HUES48 (cell line): ENCODE data around the gene XYLT1.

Source experiments
- H3K27ac ChIP-seq: one replicate; pipeline ENCODE4 v1.7.0; 2013; ENCODE audit warnings: low read depth, low read length, inconsistent platforms
- H3K27me3 ChIP-seq: 2 replicates; pipeline ENCODE4 v1.6.1; 2013; ENCODE audit warnings: mild to moderate bottlenecking, low read length; ENCODE audit not compliant: control insufficient read depth, insufficient read depth
- H3K36me3 ChIP-seq: 2 replicates; pipeline ENCODE4 v1.6.1; 2013; ENCODE audit warnings: low read length; ENCODE audit not compliant: control insufficient read depth, insufficient read depth
- H3K4me1 ChIP-seq: 2 replicates; pipeline ENCODE4 v1.6.1; 2013; ENCODE audit warnings: mild to moderate bottlenecking, low read length; ENCODE audit not compliant: control insufficient read depth, insufficient read depth
- H3K4me3 ChIP-seq: 2 replicates; pipeline ENCODE4 v1.5.1; 2013; ENCODE audit warnings: mild to moderate bottlenecking, low read depth, low read length
- H3K9ac ChIP-seq: 2 replicates; pipeline ENCODE4 v1.6.1; 2013; ENCODE audit warnings: mild to moderate bottlenecking, low read depth, low read length, moderate library complexity
- H3K9me3 ChIP-seq: 2 replicates; pipeline ENCODE4 v1.6.1; 2013; ENCODE audit warnings: low read length; ENCODE audit not compliant: control insufficient read depth, insufficient read depth

Gene XYLT1

DNA sequence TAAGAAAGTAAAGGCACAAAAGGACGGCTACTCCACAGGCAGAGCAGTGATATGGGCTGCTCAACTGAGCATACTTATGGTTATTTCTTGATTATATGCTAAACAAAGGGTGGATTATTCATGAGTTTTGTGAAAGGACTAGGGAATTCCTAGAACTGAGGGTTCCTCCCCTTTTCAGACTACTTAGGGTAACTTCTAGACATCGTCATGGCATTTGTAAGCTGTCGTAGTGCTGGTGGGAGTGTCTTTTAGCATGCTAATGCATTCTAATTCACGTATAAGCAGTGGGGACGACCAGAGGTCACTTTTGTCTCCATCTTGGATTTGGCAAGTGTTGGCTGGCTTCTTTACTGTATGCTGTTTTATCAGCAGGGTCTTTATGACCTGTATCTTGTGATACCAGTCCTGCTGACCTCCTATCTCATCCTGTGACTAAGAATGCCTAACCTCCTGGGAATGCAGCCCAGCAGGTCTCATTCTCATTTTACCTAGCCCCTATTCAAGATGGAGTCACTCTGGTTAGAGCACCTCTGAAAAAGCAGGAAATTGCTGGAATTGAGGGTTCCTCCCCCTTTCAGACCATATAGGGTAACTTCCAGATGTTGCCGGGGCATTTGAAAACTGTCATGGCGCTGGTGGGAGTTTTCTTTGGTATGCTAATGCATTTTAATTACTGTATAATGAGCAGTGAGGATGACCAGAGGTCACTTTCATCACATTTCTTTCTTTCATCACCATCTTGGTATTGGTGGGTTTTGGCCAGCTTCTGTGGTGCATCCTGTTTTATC is 388.5 kb downstream of the XYLT1 start:
- Histone ChIP-seq H3K27ac (peak overlapping the region; percentile 95), H3K9me3 (peaks cover 4% of the 10 kb centered on the region; the same call in 1 of the 2 replicates), H3K4me3 (peak overlapping the region; percentile 42; the same call in 1 of the 2 replicates), H3K36me3 (no peaks in the 10 kb centered on the region), H3K4me1 (peaks cover 55% of the 10 kb centered on the region), H3K9ac (peak overlapping the region; percentile 63; the same call in 1 of the 2 replicates), H3K27me3 (no peaks in the 10 kb centered on the region)

DNA sequence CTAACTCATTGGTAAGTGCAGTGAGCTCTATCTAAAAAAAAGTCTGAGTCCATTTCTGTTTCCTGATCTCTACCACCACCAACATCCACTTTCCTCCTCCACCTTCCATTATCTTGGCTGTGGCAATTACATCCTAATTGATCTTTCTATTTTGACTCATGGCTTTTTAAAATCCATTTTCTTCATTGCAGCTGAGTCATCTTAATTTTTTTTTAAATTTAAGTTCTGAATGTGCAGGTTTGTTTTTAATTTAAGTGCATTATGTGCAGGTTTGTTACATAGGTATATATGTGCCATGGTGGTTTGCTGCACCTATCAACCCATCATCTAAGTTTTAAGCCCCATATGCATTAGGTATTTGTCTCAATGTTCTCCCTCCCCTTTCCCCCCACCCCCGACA is 390.7 kb downstream of the XYLT1 start:
- Histone ChIP-seq H3K27me3 (no peaks in the 10 kb centered on the region), H3K36me3 (no peaks in the 10 kb centered on the region), H3K4me1 (peaks cover 45% of the 10 kb centered on the region), H3K4me3 (no peak overlapping the region), H3K9me3 (peaks cover 4% of the 10 kb centered on the region; the same call in 1 of the 2 replicates), H3K27ac (no peak overlapping the region), H3K9ac (no peak overlapping the region)

DNA sequence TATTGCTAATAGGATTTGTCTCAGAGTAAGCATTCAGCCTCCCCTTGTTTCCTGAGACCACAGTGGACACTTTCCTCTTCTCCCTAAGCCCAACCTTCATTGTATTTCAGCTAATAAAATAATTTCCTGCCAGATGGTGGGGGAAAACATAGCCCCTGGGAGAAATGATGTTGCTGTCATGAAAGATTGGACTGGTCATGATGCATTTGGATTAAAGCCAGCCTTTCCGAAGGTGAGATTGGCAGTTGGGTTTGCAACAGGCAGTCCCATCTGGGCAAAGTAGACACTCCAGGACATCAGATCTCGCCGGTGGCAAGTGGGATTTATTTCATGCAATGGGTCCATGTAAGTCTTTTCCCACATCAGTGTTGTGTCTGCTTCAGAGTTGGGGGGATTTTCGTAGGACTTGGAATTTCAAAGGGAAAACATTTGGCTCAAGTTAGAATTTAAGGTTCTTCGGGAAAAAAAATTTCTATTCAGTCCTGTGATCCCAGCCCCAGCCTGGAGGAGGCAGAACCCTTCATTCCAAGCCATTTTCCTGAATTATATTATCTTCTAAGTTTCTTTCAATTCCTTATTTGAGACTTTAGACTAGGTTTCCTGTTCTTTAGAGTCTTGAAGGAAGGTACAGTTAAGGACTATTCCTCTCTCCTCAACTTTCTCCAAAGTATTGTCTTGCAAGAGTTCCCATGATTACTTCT is 391.7 kb downstream of the XYLT1 start:
- Histone ChIP-seq H3K9ac (no peak overlapping the region), H3K27ac (peak overlapping the region; percentile 48), H3K9me3 (peaks cover 4% of the 10 kb centered on the region; the same call in 1 of the 2 replicates), H3K27me3 (no peaks in the 10 kb centered on the region), H3K4me1 (peaks cover 35% of the 10 kb centered on the region), H3K4me3 (no peak overlapping the region), H3K36me3 (no peaks in the 10 kb centered on the region)

DNA sequence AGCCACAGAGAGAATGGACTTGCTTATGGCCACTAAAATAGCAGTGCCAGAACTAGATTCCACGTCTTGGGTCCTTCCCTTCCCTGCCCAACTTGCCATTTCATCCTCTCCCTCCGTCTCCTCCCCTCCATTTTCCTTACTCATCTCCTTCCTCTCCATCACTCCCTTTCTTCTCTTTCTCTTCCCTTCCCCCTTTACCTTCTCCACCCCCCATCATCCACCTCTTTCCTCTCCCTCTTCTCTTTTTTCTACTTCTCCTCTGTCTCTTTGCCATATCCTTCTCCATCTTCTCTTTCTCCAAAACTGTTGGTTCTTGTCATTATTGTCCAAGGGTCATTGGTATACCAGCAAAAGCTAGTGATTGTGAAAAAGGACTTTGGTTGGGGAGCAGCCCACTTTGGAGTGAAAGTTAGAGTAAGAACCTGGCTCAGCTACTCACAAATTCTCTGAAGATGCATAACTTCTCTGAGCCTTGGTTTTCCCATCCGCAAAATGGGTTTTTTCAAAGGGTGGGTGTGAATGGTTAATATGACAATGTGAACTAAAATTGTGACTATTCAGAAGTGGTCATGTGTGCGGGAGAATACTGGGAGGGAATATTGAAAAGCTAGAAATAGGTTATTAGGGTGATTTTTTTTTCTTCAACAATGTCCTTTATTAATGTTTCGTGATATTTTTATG is 393.8 kb downstream of the XYLT1 start:
- Histone ChIP-seq H3K4me1 (peaks cover 18% of the 10 kb centered on the region), H3K4me3 (no peak overlapping the region), H3K9me3 (peaks cover 4% of the 10 kb centered on the region; the same call in 1 of the 2 replicates), H3K27ac (no peak overlapping the region), H3K9ac (no peak overlapping the region), H3K27me3 (no peaks in the 10 kb centered on the region), H3K36me3 (no peaks in the 10 kb centered on the region)

DNA sequence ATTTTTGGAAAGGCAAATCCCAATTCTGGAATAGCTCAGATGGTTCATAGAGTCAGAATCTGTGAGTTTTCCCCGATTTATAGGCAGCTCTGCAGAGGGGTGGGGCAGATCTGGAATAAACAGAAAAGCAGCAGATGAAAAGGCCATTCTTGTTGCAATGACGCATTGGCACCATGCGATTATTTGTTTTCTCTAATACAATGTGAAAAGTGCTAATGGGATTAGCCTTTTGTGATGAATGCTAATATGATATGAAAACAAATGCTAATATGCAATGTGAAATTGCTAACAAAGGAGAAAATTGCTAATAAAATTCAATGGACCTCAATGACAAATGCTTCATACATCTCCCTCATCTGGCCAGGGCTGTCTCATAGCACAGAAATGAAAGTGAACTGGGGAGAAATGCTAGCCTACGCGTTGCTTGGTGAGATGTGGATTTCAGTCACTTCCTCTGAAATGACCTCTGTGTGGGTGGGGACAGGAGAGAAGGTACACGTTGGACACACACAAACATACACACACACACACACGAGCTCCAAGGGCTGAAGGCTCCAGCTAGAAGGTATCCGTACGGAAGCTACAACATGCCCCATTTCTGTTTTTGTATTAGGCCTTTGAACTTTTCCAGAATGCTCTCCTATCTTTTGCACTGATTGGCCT is 394.5 kb downstream of the XYLT1 start:
- Histone ChIP-seq H3K9ac (no peak overlapping the region), H3K27ac (no peak overlapping the region), H3K4me1 (peaks cover 15% of the 10 kb centered on the region), H3K27me3 (no peaks in the 10 kb centered on the region), H3K4me3 (no peak overlapping the region), H3K36me3 (no peaks in the 10 kb centered on the region), H3K9me3 (peaks cover 4% of the 10 kb centered on the region; the same call in 1 of the 2 replicates)

DNA sequence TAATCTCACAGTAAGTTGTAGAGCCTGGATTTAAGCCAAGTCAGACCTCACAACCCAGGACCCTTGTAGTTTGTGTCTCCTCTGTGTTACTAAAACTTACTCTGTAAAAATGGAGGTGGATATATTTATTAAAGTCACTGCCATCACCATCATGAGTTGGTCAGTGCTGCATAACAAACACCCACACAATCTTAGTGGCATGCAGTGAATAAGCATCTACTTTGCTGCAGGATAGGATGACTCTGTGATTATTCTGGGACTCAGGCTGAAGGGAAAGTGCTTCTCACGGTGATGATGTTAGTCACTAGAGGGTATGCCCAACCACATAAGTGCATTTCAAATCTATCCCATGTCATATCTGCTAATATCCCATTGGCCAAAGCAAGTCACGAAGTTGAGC is 398.7 kb downstream of the XYLT1 start:
- H3K4me1 ChIP-seq, result peaks cover 8% of the 10 kb centered on the region; the same call in 1 of the 2 replicates
- no peak overlapping the region for H3K27ac ChIP-seq
- no peaks in the 10 kb centered on the region for H3K9me3 ChIP-seq
- H3K9ac ChIP-seq, result no peak overlapping the region
- H3K4me3 ChIP-seq, result no peak overlapping the region
- H3K36me3 ChIP-seq, result no peaks in the 10 kb centered on the region
- no peaks in the 10 kb centered on the region for H3K27me3 ChIP-seq

DNA sequence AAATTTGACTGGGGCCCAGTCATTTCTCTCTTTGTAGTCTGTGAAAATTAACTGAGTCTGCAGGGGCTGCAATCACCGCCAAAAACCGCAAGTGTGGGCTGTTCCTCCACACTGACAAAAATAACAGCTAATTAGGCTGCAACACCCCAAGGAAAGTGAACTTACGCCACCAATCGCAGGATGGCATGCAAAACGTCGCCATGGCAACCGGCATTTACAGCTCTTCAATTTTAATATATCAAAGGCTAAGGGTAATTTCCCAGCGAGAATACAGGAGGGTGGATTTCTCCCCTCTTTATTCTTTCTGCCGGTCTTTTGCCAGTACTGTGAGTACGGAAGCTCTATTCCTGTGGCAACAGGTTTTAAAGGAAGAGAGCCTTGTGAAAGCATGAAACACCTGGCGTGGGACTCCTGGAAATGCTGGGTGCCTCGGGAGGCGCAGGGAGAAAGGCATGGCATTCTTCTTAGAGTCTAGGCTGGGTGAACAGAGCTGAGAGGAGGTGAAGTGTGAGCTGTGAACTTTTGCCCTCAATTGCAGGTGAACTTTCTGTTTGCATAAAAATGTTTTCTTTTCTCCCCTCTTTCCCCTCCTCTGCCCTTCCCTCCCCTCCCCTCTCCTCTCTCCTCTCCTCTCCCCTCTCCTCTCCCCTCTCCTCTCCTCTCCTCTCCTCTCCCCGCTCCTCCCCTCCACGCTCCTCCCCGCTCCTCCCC is 399.7 kb downstream of the XYLT1 start:
- no peaks in the 10 kb centered on the region for H3K27me3 ChIP-seq
- no peak overlapping the region for H3K9ac ChIP-seq
- peak overlapping the region; percentile 35; the same call in 1 of the 2 replicates for H3K4me3 ChIP-seq
- H3K9me3 ChIP-seq, result no peaks in the 10 kb centered on the region
- H3K36me3 ChIP-seq, result no peaks in the 10 kb centered on the region
- H3K27ac ChIP-seq, result no peak overlapping the region
- peaks cover 8% of the 10 kb centered on the region; the same call in 1 of the 2 replicates for H3K4me1 ChIP-seq

DNA sequence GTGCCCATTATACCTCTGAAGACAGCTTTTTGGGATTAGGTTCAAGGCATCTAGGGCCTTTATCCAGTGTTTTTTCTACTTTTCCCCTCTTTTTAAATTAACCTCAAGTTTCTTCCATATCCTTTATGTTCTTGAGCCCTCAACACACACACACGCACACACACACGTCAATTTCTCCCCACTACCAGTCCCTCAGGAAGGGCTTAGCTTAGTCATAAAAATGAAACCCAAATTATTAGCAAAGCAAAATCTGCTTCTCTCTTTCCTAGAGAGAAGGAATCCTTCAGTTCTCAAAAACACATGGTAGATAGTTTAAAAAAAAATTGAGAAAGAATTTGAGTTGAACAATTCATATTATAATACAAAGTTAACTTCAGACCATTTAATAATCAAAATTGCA is 401.1 kb downstream of the XYLT1 start:
- Histone ChIP-seq H3K4me3 (no peak overlapping the region), H3K9ac (no peak overlapping the region), H3K9me3 (no peaks in the 10 kb centered on the region), H3K36me3 (no peaks in the 10 kb centered on the region), H3K27me3 (no peaks in the 10 kb centered on the region), H3K4me1 (peaks cover 8% of the 10 kb centered on the region; the same call in 1 of the 2 replicates), H3K27ac (no peak overlapping the region)

DNA sequence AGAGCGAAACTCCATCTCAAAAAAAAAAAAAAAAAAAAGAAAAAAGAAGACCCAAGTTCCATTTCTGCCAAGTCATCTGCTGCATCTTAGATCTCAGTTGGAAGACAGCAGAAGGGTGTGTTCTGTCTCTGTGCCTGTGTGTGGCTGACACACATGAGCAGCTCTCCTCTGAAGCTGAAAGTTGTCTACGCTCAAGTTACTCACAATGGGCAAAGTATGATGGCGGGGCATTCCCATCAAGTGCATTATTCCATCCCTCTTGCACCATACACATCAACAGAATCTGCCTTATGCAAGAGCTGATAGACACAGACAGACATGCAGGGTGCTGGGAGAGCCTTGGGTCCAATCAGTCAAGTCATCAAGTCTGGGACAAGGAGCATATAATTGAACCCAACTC is 402.2 kb downstream of the XYLT1 start:
- no peak overlapping the region for H3K9ac ChIP-seq
- H3K9me3 ChIP-seq, result no peaks in the 10 kb centered on the region
- H3K36me3 ChIP-seq, result no peaks in the 10 kb centered on the region
- H3K27ac ChIP-seq, result no peak overlapping the region
- H3K4me1 ChIP-seq, result peaks cover 8% of the 10 kb centered on the region; the same call in 1 of the 2 replicates
- H3K4me3 ChIP-seq, result no peak overlapping the region
- no peaks in the 10 kb centered on the region for H3K27me3 ChIP-seq

DNA sequence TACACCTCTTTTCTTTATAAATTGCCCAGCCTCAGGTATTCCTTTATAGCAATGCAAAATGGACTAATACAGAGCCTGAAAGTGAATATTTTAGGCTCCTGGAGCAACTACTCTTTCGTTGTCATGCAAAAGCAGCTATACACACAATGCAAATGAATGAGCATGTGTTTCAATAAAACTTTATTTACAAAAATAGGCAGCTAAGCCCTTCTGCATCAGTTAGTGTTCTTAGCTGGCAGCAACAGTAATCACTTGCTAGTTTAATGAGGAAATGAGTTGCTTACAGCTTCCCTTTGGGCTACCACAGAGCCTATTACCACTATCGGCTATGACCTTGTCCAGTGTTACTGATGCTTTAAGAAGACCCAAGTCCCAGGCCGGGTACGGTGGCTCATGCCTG is 402.9 kb downstream of the XYLT1 start:
- Histone ChIP-seq H3K9me3 (no peaks in the 10 kb centered on the region), H3K4me1 (peaks cover 8% of the 10 kb centered on the region; the same call in 1 of the 2 replicates), H3K9ac (no peak overlapping the region), H3K36me3 (no peaks in the 10 kb centered on the region), H3K27me3 (no peaks in the 10 kb centered on the region), H3K4me3 (no peak overlapping the region), H3K27ac (no peak overlapping the region)
